ENCODE data around the gene TNFRSF1B. TPM values are rescaled to one million over a fixed set of nuclear protein-coding genes. Genes with fewer than 3 reads are reported as not detected.
A peak's percentile ranks its signal among the peaks of the same experiment; 100 is the strongest.

TNFRSF1B gene
- total RNA-seq, 3 donors from 2014 or later = 218 to 255 (median 229) TPM

GRCh38 chr1:12197483-12197880 lies 30.7 kb downstream of the TNFRSF1B start:
- DNase-seq (no peak), ATAC-seq (no peak)
- Mint-ChIP-seq H3K4me1 (ENCODE audit: low read depth) (peaks cover 23% of the 10 kb centered on the region), H3K36me3 (ENCODE audit: insufficient read depth) (peaks cover 39% of the 10 kb centered on the region), H3K4me3 (no peak overlapping the region), H3K9me3 (no peaks in the 10 kb centered on the region), H3K27me3 (ENCODE audit: low read depth) (no peaks in the 10 kb centered on the region)

GRCh38 chr1:12200208-12200607 lies 33.4 kb downstream of the TNFRSF1B start:
- peaks cover 24% of the 10 kb centered on the region for H3K36me3 Mint-ChIP-seq (ENCODE audit: insufficient read depth)
- no peak overlapping the region for H3K4me3 Mint-ChIP-seq
- DNase-seq (no peak), ATAC-seq (no peak)
- peaks cover 42% of the 10 kb centered on the region for H3K4me1 Mint-ChIP-seq (ENCODE audit: low read depth)
- no peaks in the 10 kb centered on the region for H3K27me3 Mint-ChIP-seq (ENCODE audit: low read depth)
- no peaks in the 10 kb centered on the region for H3K9me3 Mint-ChIP-seq

GRCh38 chr1:12201352-12202189 lies 34.8 kb downstream of the TNFRSF1B start:
- no peaks in the 10 kb centered on the region for H3K9me3 Mint-ChIP-seq
- no peak for DNase-seq
- peaks cover 44% of the 10 kb centered on the region for H3K4me1 Mint-ChIP-seq (ENCODE audit: low read depth)
- H3K36me3 Mint-ChIP-seq (ENCODE audit: insufficient read depth) = peaks cover 28% of the 10 kb centered on the region
- no peaks in the 10 kb centered on the region for H3K27me3 Mint-ChIP-seq (ENCODE audit: low read depth)
- ATAC-seq = peak; percentile 39 to 52
- H3K4me3 Mint-ChIP-seq = no peak overlapping the region

GRCh38 chr1:12202190-12202497 lies 35.4 kb downstream of the TNFRSF1B start:
- H3K36me3 Mint-ChIP-seq (ENCODE audit: insufficient read depth) = peaks cover 28% of the 10 kb centered on the region
- ATAC-seq (no peak), DNase-seq (no peak)
- H3K4me3 Mint-ChIP-seq = no peak overlapping the region
- no peaks in the 10 kb centered on the region for H3K9me3 Mint-ChIP-seq
- H3K27me3 Mint-ChIP-seq (ENCODE audit: low read depth) = no peaks in the 10 kb centered on the region
- H3K4me1 Mint-ChIP-seq (ENCODE audit: low read depth) = peaks cover 40% of the 10 kb centered on the region

- no peak for ATAC-seq
- no peaks in the 10 kb centered on the region for H3K27me3 Mint-ChIP-seq (ENCODE audit: low read depth)
- DNase-seq = no peak
- peaks cover 40% of the 10 kb centered on the region for H3K4me1 Mint-ChIP-seq (ENCODE audit: low read depth)
- H3K4me3 Mint-ChIP-seq = peak overlapping the region; percentile 9
- peaks cover 28% of the 10 kb centered on the region for H3K36me3 Mint-ChIP-seq (ENCODE audit: insufficient read depth)
- no peaks in the 10 kb centered on the region for H3K9me3 Mint-ChIP-seq
Observed at GRCh38 chr1:12202577-12202976, 35.8 kb downstream of the TNFRSF1B start.

- Mint-ChIP-seq H3K36me3 (ENCODE audit: insufficient read depth) (peaks cover 31% of the 10 kb centered on the region), H3K27me3 (ENCODE audit: low read depth) (no peaks in the 10 kb centered on the region), H3K9me3 (no peaks in the 10 kb centered on the region), H3K4me3 (no peak overlapping the region), H3K4me1 (ENCODE audit: low read depth) (peaks cover 47% of the 10 kb centered on the region)
- no peak for DNase-seq
- no peak for ATAC-seq
Observed at GRCh38 chr1:12203216-12204007, 36.6 kb downstream of the TNFRSF1B start.

- peaks cover 53% of the 10 kb centered on the region for H3K4me1 Mint-ChIP-seq (ENCODE audit: low read depth)
- peak; percentile 65 for DNase-seq
- peak overlapping the region; percentile 19 for H3K4me3 Mint-ChIP-seq
- no peaks in the 10 kb centered on the region for H3K27me3 Mint-ChIP-seq (ENCODE audit: low read depth)
- H3K9me3 Mint-ChIP-seq = no peaks in the 10 kb centered on the region
- peaks cover 34% of the 10 kb centered on the region for H3K36me3 Mint-ChIP-seq (ENCODE audit: insufficient read depth)
- peak; percentile 69 to 70 for ATAC-seq
Observed at GRCh38 chr1:12204140-12204539, 37.3 kb downstream of the TNFRSF1B start.

- H3K27me3 Mint-ChIP-seq (ENCODE audit: low read depth) = no peaks in the 10 kb centered on the region
- H3K4me1 Mint-ChIP-seq (ENCODE audit: low read depth) = peaks cover 60% of the 10 kb centered on the region
- H3K9me3 Mint-ChIP-seq = no peaks in the 10 kb centered on the region
- H3K36me3 Mint-ChIP-seq (ENCODE audit: insufficient read depth) = peaks cover 34% of the 10 kb centered on the region
- no peak for DNase-seq
- no peak overlapping the region for H3K4me3 Mint-ChIP-seq
- ATAC-seq = no peak
Observed at GRCh38 chr1:12204754-12205658, 38.2 kb downstream of the TNFRSF1B start.

GRCh38 chr1:12206238-12206637 lies 39.4 kb downstream of the TNFRSF1B start:
- Mint-ChIP-seq H3K36me3 (ENCODE audit: insufficient read depth) (peaks cover 29% of the 10 kb centered on the region), H3K4me3 (no peak overlapping the region), H3K4me1 (ENCODE audit: low read depth) (peaks cover 69% of the 10 kb centered on the region), H3K9me3 (no peaks in the 10 kb centered on the region), H3K27me3 (ENCODE audit: low read depth) (no peaks in the 10 kb centered on the region)
- ATAC-seq (no peak), DNase-seq (no peak)

- H3K36me3 Mint-ChIP-seq (ENCODE audit: insufficient read depth) = peaks cover 27% of the 10 kb centered on the region
- DNase-seq (no peak), ATAC-seq (no peak)
- peaks cover 67% of the 10 kb centered on the region for H3K4me1 Mint-ChIP-seq (ENCODE audit: low read depth)
- no peaks in the 10 kb centered on the region for H3K9me3 Mint-ChIP-seq
- no peak overlapping the region for H3K4me3 Mint-ChIP-seq
- H3K27me3 Mint-ChIP-seq (ENCODE audit: low read depth) = no peaks in the 10 kb centered on the region
Observed at GRCh38 chr1:12206792-12207424, 40.1 kb downstream of the TNFRSF1B start.

- H3K4me3 Mint-ChIP-seq = no peak overlapping the region
- H3K4me1 Mint-ChIP-seq (ENCODE audit: low read depth) = peaks cover 59% of the 10 kb centered on the region
- no peaks in the 10 kb centered on the region for H3K9me3 Mint-ChIP-seq
- ATAC-seq (no peak), DNase-seq (no peak)
- H3K27me3 Mint-ChIP-seq (ENCODE audit: low read depth) = no peaks in the 10 kb centered on the region
- H3K36me3 Mint-ChIP-seq (ENCODE audit: insufficient read depth) = peaks cover 20% of the 10 kb centered on the region
Observed at GRCh38 chr1:12208271-12208670, 41.5 kb downstream of the TNFRSF1B start.

GRCh38 chr1:12208764-12209494 lies 42.1 kb downstream of the TNFRSF1B start:
- Mint-ChIP-seq H3K4me1 (ENCODE audit: low read depth) (peaks cover 52% of the 10 kb centered on the region), H3K27me3 (ENCODE audit: low read depth) (no peaks in the 10 kb centered on the region), H3K36me3 (ENCODE audit: insufficient read depth) (peaks cover 17% of the 10 kb centered on the region), H3K4me3 (no peak overlapping the region), H3K9me3 (no peaks in the 10 kb centered on the region)
- ATAC-seq (peak; percentile 68 to 78), DNase-seq (peak; percentile 87)

- DNase-seq (no peak), ATAC-seq (no peak)
- Mint-ChIP-seq H3K36me3 (ENCODE audit: insufficient read depth) (peaks cover 17% of the 10 kb centered on the region), H3K27me3 (ENCODE audit: low read depth) (no peaks in the 10 kb centered on the region), H3K4me1 (ENCODE audit: low read depth) (peaks cover 47% of the 10 kb centered on the region), H3K4me3 (no peak overlapping the region), H3K9me3 (no peaks in the 10 kb centered on the region)
Observed at GRCh38 chr1:12209495-12209832, 42.7 kb downstream of the TNFRSF1B start.
